Mesodermal cell (in vitro differentiated cells): ENCODE measurements around the gene BCAN.
A peak's percentile ranks its signal among the peaks of the same experiment; 100 is the strongest.

Experiments
- H3K27ac ChIP-seq: 2 replicates; pipeline ENCODE4 v1.7.0; 2013; ENCODE audit warnings: mild to moderate bottlenecking, low read depth, low read length, moderate library complexity; ENCODE audit not compliant: severe bottlenecking
- H3K36me3 ChIP-seq: 2 replicates; pipeline ENCODE4 v1.7.1; 2013; ENCODE audit warnings: mild to moderate bottlenecking, low read length, moderate library complexity; ENCODE audit not compliant: control insufficient read depth, insufficient read depth
- H3K4me1 ChIP-seq: one replicate; pipeline ENCODE4 v1.7.1; 2013; ENCODE audit warnings: mild to moderate bottlenecking, low read length; ENCODE audit not compliant: insufficient read depth, control insufficient read depth, poor library complexity, severe bottlenecking
- H3K4me3 ChIP-seq: 2 replicates; pipeline ENCODE4 v1.7.0; 2013; ENCODE audit warnings: low read length, control low read depth, mild to moderate bottlenecking; ENCODE audit not compliant: insufficient read depth, poor library complexity, severe bottlenecking; ENCODE audit errors: extremely low read depth
- H3K9me3 ChIP-seq: 2 replicates; pipeline ENCODE4 v1.7.1; 2013; ENCODE audit warnings: mild to moderate bottlenecking, low read length, moderate library complexity; ENCODE audit not compliant: control insufficient read depth
- WGBS, 2 experiments: methylation state at CpG; one replicate each; pipeline ENCODE4 v1.1.5; 2013; ENCODE audit warnings: missing lambda C conversion rate in 2 of 2; ENCODE audit not compliant: insufficient coverage in 2 of 2; 5-methylcytosine and 5-hydroxymethylcytosine counted together

The BCAN gene

GRCh38 chr1:156663178-156663577, 21.3 kb downstream of the BCAN start:
- H3K4me1 ChIP-seq = peaks cover 78% of the 10 kb centered on the region
- no peaks in the 10 kb centered on the region for H3K36me3 ChIP-seq
- H3K27ac ChIP-seq = peak overlapping the region; percentile 97
- H3K9me3 ChIP-seq = no peaks in the 10 kb centered on the region
- H3K4me3 ChIP-seq = peak overlapping the region; percentile 8
- 18 to 24% methylated on average over 5 of the region's 5 CpGs for WGBS, 2 experiments

GRCh38 chr1:156664046-156664766, 22.3 kb downstream of the BCAN start:
- 11 to 28% methylated on average over 3 to 5 of the region's 5 CpGs for WGBS, 2 experiments
- Histone ChIP-seq H3K4me3 (no peak overlapping the region), H3K4me1 (peaks cover 86% of the 10 kb centered on the region), H3K27ac (peak overlapping the region; percentile 97), H3K36me3 (no peaks in the 10 kb centered on the region), H3K9me3 (no peaks in the 10 kb centered on the region)

DNA sequence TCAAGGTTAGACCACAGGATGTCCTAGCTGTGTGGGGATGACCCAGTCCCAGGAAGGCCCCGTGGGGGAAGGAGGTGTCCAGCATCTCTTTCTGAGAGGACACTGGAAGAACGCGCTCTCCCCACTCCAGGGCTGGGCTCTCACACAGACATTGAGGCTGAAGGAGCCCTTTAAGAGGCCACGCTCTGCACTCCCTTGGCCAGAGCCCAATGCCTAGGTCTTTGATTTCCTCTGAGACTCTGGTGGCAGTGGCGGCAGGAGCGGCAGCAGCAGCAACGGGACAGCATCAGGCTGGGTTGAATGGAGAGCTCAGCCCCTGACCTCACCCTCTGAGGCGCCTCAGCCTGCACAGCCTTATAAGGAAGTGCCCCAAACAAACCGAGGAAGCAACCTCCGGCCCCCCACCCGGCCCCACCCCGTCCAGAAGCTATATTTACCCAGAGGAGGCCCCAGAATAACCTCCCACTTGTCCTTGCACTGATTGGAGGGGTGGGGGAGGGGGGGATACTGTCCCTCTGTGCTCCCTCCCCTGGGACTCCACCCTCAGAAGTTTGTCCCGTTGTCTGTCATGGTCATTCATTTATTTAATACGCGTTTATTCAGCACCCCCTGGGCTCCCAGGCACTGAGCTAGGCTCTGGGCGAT, 23.0 kb downstream of the BCAN start:
- Histone ChIP-seq H3K9me3 (no peaks in the 10 kb centered on the region), H3K4me1 (peaks cover 86% of the 10 kb centered on the region), H3K4me3 (no peak overlapping the region), H3K27ac (peak overlapping the region; percentile 97), H3K36me3 (no peaks in the 10 kb centered on the region)
- WGBS, 2 experiments = 32 to 34% methylated on average over 12 of the region's 16 CpGs

DNA sequence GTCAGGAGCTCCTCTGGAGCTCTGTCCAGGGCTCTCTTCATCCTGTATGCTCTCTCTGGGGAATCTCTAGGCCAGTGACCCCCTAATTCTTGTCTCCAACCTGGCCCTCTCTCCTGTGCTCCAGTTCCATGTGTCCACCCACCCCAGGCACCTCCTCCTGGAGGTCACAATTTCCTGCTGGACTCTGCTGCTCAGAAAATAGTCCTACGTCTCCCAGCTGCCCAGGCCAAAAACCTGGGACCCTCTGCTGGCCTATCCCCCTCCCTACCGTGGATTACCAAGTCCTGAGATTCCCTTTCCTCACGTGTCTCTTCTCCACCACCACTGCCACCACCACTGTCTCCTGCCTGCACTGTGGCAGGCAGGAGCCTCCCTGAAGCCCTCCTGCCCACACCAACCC, 23.6 kb downstream of the BCAN start:
- Histone ChIP-seq H3K36me3 (peaks cover 3% of the 10 kb centered on the region), H3K27ac (peak overlapping the region; percentile 97), H3K9me3 (no peaks in the 10 kb centered on the region), H3K4me1 (peaks cover 88% of the 10 kb centered on the region), H3K4me3 (no peak overlapping the region)
- 56 to 69% methylated on average over 2 of the region's 3 CpGs for WGBS, 2 experiments

DNA sequence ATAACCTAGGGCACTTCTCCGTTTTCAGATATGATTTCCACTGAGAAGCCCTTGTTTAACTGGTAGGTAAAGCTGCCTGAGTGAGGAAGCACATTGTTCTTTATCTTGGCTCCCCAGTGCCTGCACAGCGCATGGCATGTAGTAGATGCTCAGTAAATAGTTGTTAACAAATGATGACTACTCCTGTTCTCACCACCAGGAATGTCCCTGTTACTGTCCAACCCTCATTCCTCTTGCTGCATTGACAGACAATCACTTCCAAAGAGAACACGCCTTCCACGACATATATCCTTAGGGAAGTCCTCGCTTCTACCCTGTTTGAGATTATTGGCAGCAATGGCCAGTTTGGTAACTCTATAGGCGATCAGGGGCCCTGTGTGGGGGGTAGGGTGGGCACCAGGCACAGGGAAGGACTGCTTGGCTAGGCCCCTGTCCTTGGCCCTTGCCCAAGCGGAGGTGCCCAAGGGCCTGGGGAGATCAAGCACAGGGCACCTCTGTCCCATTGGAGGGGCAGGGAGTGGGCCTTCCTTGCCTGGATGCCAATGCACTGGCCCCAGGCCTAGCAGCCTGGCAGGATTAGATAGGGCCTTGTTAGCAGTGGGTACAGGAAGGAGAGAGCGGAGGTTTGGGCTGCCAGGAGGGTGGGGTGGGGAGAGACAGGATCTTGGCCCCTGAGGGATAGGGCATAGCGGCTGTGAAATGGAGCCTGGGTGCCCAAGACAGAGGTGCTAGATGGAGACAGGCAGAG, 25.1 kb downstream of the BCAN start:
- 87 to 95% methylated on average over 7 to 8 of the region's 9 CpGs for WGBS, 2 experiments
- peaks cover 88% of the 10 kb centered on the region for H3K4me1 ChIP-seq

DNA sequence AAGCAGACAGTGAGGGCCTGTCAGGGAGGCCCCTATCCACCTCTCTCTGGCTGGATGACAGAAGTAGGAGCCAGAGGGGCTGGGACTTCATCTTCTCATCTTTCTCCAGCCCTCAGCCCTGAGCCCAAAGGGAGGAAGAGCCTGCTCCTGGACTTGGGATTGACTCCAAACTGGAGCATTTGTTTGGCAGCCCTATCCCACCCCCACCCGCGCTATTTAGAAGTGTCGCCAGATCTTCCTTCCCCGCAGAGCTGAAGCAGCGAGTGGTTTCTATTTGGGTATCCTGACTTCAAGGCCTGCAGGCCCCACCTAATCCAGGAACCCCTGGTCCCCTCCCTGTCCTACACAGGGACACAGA, 25.7 kb downstream of the BCAN start:
- H3K4me1 ChIP-seq = peaks cover 86% of the 10 kb centered on the region
- H3K27ac ChIP-seq = peak overlapping the region; percentile 90
- H3K4me3 ChIP-seq = no peak overlapping the region
- no peaks in the 10 kb centered on the region for H3K9me3 ChIP-seq
- WGBS, 2 experiments = 17% methylated on average over 3 of the region's 5 CpGs; no CpG with 5 or more reads in 1 of the 2 experiments
- H3K36me3 ChIP-seq = peaks cover 22% of the 10 kb centered on the region

More for the DNA sequence above, 25.1 kb downstream of the BCAN start:
- Histone ChIP-seq H3K36me3 (peaks cover 16% of the 10 kb centered on the region), H3K27ac (peak overlapping the region; percentile 90), H3K9me3 (no peaks in the 10 kb centered on the region), H3K4me3 (no peak overlapping the region)

- peak overlapping the region; percentile 90 for H3K27ac ChIP-seq
- H3K9me3 ChIP-seq = no peaks in the 10 kb centered on the region
- H3K4me1 ChIP-seq = peaks cover 86% of the 10 kb centered on the region
- peaks cover 27% of the 10 kb centered on the region for H3K36me3 ChIP-seq
- 34 to 39% methylated on average over 2 to 4 of the region's 9 CpGs for WGBS, 2 experiments
- no peak overlapping the region for H3K4me3 ChIP-seq
These were observed 26.2 kb downstream of the BCAN start for GRCh38 chr1:156667968-156668709.

DNA sequence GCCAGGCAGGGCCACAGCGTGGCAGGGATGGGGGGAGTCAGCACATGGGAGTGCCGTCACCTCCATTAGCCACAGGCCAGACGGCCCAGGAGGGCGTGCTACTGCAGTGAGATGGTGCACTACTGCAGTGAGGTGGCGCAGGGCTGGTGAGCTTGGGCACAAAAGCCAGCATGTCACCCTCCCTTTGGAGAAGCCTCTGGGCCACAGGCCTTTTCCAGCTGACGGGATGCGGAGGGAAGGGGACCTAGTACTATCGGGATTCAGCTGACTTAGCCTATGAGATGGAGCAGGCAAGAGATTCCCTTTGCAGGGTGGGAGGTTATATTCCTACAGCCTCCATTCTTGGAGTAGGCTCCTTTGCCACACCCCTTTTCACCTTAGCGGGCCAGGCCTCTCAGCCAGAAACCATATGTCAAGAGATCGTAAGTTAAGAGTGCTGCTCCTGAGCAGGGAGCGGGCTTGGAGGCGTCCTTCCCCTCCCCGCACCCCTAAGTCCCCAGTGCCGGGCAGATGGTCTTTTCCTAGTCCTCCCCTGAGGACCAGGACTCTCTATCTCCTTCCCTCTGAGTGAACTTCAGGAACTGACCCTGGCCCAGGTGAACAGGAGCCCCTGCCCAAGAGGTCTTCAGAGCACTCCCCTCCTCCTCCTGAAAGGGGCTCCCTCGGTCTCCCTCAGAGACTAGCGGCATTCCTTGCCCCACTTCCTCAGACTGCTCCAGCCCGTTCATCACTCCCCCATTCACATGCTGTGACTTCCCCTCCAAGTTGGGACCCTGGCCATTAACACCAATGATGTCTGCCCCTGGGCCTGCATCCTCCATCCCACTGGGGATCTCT, 27.1 kb downstream of the BCAN start:
- no peak overlapping the region for H3K4me3 ChIP-seq
- peaks cover 36% of the 10 kb centered on the region for H3K36me3 ChIP-seq
- peak overlapping the region; percentile 90 for H3K27ac ChIP-seq
- H3K9me3 ChIP-seq = no peaks in the 10 kb centered on the region
- H3K4me1 ChIP-seq = peaks cover 87% of the 10 kb centered on the region
- 40 to 44% methylated on average over 16 to 17 of the region's 17 CpGs for WGBS, 2 experiments

GRCh38 chr1:156669794-156670193, 27.9 kb downstream of the BCAN start:
- peak overlapping the region; percentile 90 for H3K27ac ChIP-seq
- 51 to 67% methylated on average over 1 to 3 of the region's 5 CpGs for WGBS, 2 experiments
- no peak overlapping the region for H3K4me3 ChIP-seq
- H3K36me3 ChIP-seq = peaks cover 44% of the 10 kb centered on the region
- peaks cover 87% of the 10 kb centered on the region for H3K4me1 ChIP-seq
- H3K9me3 ChIP-seq = no peaks in the 10 kb centered on the region

GRCh38 chr1:156670359-156670758, 28.4 kb downstream of the BCAN start:
- Histone ChIP-seq H3K4me3 (no peak overlapping the region), H3K36me3 (peaks cover 49% of the 10 kb centered on the region), H3K4me1 (peaks cover 83% of the 10 kb centered on the region), H3K9me3 (no peaks in the 10 kb centered on the region), H3K27ac (peak overlapping the region; percentile 90)
- 92 to 100% methylated on average over 1 to 6 of the region's 6 CpGs for WGBS, 2 experiments
